Endometrial microvascular endothelial cells (primary cell): ENCODE data around the gene ZNF622. TPM values are rescaled to one million over a fixed set of nuclear protein-coding genes. Genes with fewer than 3 reads are reported as not detected.

Source experiments
- in situ Hi-C: cut with HindIII; loops from 2 replicates; pipeline ENCODE4 v1.10.0; 2017; ENCODE audit warnings: low sequenced_read_pairs, low pct_unique_long_range_greater_than_20kb; ENCODE audit errors: inconsistent ontology term
- total RNA-seq: library from RNA; depleted of rRNA; stranded (reverse); fragments of >200 nt; gene quantifications from one replicate; pipeline ENCODE4 v1.2.3, GENCODE V29; 2015; ENCODE audit errors: inconsistent ontology term

ZNF622 gene
- total RNA-seq, result 32.5 TPM

- in situ Hi-C loops, result no loop called here
These were observed at the start of gene ZNF622 for GRCh38 chr5:16465544-16466432. ZNF622 (minus strand) TSS chr5:16465800; CDS start chr5:16465665, 135 bp downstream.

DNA sequence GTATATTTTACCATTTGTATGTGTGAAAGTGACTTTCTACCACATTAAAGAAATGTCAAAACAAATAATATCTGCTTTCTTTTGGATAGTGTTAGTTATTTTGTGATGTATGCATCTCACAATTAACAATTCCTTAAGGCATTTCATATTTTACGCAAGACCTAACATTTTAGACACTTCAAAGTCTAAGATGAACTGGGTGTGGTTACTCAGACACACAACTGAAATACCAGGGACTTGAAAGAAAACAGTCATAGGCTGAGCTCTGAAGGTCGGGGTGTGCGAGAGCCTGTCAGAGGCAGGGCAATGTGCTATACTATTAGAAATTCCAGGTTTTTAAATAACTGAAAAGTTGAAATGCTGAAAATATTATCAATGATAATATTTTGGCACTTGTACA is 44.5 kb upstream of the ZNF622 start:
- in situ Hi-C loops, result no loop called here

- in situ Hi-C loops, result no loop called here
These were observed 43.3 kb upstream of the ZNF622 start for GRCh38 chr5:16508730-16509531.

GRCh38 chr5:16507716-16508115 is 42.1 kb upstream of the ZNF622 start:
- in situ Hi-C loops, result no loop called here

DNA sequence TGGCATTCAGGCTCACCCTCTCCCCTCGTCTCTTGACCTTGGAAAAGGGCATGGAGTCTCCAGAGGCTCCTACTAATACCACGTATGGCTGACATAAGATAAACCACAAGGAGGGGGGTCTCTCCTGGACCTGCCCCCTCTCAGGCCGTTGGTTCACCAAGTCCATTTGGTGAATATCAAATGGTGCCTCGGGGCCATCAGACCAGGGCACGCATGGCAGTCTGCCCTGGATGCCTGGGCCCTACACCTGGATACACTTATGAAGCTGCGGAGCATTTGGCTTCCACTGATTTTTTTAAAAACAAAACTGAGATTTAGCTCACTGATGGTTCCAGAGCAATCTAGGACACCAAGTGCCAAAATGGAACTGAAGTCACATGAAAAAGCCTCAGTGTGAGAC is 40.3 kb upstream of the ZNF622 start:
- in situ Hi-C loops, result no loop called here

DNA sequence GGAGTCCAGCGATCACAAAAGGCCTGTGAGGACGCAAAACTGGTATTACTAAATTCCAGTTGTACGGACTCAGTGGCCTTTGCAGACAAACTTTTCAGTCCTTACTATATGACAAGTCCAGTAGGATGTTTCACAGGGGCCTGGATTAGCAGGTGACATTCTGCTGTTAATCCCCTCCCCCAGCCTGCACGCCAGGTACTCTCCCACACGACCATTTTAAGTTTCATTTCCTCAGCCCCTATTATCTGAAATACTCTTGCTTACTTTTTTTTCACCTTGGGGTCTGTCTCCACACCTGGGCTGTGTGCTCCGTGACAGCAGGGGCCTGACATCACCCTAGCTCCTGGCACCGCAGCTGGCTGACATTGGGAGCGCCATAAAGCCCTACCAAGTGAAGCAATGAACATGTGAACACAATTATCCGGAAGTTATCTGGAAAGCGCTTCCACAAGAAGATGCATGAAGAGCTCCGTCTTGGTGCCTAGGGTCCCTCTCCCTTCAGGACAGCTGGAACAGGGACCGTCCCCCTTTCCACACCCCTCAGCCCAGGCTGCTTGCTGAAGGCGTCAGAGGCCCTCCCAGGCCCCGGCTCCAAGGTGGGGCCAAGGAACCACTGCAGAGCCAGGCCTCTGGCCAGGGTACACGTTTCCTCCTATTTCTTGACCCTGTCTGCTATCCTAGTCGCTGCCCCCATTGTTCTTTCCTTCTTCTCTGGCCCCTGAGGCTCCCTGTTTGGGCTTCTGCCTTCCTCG is 39.7 kb upstream of the ZNF622 start:
- in situ Hi-C loops, result no loop called here

- in situ Hi-C loops, result no loop called here
These were observed 39.0 kb upstream of the ZNF622 start for GRCh38 chr5:16504571-16504970.

- in situ Hi-C loops, result no loop called here
These were observed 37.3 kb upstream of the ZNF622 start for GRCh38 chr5:16502866-16503265.

DNA sequence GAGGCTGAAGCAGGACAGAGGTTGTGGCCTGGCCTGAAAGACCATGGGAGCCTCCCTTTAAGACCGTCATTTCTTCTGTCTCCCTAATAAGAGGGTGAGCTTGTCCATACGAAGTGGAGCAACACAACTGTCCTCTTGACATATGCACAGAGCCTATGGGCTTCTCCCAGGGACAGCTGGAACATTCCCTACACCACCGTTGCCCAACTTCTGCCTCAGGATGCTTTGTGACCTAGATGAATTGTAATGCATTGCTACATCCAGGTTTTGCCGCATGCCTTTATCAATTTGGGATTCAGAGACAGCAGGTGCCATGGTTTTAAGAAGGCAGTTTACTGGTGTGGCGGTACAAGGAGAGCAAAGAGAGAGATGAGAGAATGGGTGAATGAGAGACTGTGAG is 34.4 kb upstream of the ZNF622 start:
- in situ Hi-C loops, result no loop called here

DNA sequence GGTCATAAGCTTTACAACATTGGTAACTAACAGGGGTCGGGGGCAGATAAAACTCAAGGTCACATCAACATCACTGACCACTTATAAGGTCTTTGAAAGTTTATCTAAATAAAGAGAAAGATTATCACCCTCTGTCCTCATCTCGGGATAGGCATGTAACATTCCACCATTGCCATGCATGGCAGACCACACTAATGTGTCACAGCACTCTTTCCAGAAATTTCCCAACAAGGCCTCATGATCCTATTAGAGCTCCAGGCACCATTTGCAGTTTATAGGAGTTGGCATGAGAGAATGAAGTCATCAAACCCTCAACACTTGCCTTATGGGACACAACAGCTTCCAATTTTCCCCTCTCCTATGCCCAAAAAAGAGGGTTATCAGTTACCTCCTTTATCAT is 31.9 kb upstream of the ZNF622 start:
- in situ Hi-C loops, result no loop called here

DNA sequence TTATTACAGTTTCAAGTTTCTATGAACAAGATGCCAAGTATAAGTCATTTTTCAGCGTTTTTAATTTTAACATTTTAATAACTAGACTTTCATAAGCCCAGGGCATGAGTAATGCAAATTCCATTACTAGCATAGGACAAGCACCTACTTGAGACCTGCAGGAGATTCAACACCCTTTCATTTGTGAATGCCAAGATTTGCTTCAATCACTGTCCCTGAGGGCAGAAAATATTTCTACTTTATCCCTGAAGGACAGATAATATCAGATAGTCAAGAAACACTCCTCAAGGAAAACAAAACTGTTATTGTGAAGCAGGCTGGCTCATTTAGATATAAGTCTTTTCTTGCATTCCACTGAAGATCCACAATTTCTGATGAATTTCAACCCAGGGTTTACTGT is 27.7 kb upstream of the ZNF622 start:
- in situ Hi-C loops, result no loop called here

DNA sequence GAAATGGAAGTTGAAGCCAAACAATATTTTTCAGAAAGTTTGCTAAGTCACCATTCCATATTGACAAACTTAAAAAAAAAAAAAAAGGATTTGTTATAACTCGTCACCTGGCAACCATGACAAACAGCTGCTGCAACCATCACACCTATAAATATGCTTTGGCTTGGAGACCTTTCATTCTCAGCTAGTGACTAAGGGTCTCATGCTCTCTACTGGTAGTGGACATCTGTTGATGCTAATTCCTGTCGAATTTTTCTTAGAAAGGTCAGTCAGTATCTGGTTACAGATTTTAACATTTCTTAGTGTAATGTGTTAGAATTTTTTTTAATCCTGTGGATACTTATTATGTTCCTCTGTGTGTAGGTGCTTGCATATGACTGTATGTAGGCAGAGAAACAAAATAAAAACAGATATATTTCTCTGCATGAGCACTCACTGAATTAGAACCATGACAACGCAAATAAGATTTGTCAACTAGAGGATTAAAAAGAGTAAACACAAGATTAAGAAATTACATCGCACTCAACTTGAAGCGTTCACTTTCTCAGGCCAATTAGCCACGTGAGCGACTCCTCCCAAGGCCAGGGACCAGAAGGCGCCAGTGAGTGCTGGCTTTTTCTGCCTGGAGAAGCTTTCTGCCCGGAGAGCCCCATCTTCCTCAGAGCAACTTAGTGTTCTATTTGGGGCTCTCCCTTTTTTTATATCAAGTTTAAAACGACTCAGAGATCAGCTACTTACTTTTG is 27.0 kb upstream of the ZNF622 start:
- in situ Hi-C loops, result no loop called here

DNA sequence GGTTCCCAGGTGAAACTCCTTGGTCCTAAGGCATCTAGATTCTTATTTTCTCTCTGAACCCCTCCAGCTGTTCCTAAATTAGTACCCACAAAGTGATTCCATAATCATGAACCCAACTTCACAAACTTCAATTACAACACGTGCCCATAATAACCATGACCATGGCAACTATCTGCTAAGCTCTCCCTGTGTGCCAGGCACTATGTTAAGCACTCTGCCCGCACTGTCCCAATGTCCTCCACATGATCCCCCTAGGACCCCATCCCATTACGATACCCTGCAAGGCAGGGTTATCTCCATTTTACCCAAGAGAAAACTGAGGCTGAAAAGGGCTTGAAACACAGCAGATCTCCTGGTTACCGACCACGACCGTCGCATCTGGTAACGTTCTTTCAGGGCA is 25.3 kb upstream of the ZNF622 start:
- in situ Hi-C loops, result no loop called here

- in situ Hi-C loops, result no loop called here
These were observed 23.8 kb upstream of the ZNF622 start for GRCh38 chr5:16489322-16489791.

DNA sequence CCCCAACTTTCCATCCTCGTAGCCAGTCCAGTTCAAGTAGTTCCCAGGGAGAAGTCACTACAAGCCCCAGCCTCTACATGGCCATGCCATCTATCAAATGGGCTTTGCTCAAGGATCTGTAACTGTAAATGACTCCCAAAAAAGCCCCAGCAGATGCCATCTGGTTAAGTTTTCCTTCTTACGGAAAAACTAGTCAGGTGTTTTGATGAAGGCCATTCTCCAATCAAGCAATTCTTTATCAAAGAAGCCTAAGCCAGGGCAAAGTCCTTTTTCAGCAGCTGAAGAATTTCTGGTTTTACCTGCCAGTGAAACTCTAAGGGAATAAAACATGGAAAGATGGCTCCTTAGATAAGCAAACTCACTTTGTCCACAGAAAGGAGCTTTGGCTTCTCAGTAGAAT is 21.9 kb upstream of the ZNF622 start:
- in situ Hi-C loops, result no loop called here

GRCh38 chr5:16486711-16487111 is 21.1 kb upstream of the ZNF622 start:
- in situ Hi-C loops, result no loop called here

DNA sequence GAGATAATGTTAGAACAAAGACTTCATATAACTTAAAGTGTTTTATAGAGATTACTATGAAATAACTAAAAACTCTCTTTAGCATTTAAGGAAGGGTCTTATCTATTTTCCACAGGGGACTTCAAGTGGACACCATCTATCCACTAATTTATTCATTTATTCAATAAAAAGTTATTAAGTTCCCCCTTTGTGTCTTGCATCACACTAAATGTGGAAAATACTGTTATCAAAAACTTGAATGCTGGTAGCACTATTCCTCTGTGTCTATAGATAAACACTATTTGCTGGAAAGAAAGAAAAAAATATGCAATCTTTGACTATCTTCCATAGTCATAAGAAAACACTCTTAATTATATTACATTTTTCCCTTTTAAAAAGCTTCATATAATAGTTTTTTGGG is 20.1 kb upstream of the ZNF622 start:
- in situ Hi-C loops, result no loop called here

- in situ Hi-C loops, result no loop called here
These were observed 18.5 kb upstream of the ZNF622 start for GRCh38 chr5:16484081-16484480.

DNA sequence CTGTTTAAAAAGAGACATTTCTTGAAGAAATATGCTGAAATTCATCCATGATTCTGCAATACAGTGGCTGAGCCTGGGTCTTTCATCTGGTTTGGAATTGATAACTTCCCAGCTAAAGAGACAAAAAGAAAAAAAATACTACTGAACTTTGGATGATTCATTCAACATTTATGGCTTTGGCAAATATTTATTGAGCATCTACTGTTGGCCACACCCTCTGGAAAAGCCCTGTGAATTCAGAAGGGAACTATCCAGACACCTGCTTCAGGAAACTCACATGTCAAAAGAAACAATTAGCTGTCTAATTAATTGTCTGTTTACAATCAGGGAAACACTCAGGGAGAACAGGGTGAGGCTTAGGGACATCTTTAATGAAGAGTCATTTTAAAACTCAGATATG is 17.8 kb upstream of the ZNF622 start:
- in situ Hi-C loops, result no loop called here
